Neural progenitor cell (in vitro differentiated cells): Measurements from ENCODE around the gene CSNK1G2.

Experiments used
- CTCF ChIP-seq: fragments of 200-600 bp; sonication (generic); IDR thresholded peaks from 2 replicates; pipeline ENCODE4 v1.5.1; 2017; ENCODE audit warnings: antibody characterized with exemption, mild to moderate bottlenecking
- EZH2 ChIP-seq: fragments of 200-600 bp; sonication (generic); IDR thresholded peaks from 2 replicates; pipeline ENCODE4 v1.6.1; 2017; ENCODE audit warnings: antibody characterized with exemption, mild to moderate bottlenecking, moderate library complexity
- EZH2phosphoT487 ChIP-seq: fragments of 200-600 bp; sonication (generic); IDR thresholded peaks from 2 replicates; pipeline ENCODE4 v1.6.1; 2017; ENCODE audit warnings: antibody characterized with exemption

- TF ChIP-seq CTCF (no peak), EZH2 (no peak), EZH2phosphoT487 (no peak)
Measured at GRCh38 chr19:1911995-1912394, 29.0 kb upstream of the CSNK1G2 start.
